ENCODE results near the gene XPO6. TPM values are rescaled to one million over a fixed set of nuclear protein-coding genes. Genes with fewer than 3 reads are reported as not detected.

The XPO6 gene
- total RNA-seq, 4 donors from 2014 or later, result 72.9 to 251 (median 86.4) TPM

DNA sequence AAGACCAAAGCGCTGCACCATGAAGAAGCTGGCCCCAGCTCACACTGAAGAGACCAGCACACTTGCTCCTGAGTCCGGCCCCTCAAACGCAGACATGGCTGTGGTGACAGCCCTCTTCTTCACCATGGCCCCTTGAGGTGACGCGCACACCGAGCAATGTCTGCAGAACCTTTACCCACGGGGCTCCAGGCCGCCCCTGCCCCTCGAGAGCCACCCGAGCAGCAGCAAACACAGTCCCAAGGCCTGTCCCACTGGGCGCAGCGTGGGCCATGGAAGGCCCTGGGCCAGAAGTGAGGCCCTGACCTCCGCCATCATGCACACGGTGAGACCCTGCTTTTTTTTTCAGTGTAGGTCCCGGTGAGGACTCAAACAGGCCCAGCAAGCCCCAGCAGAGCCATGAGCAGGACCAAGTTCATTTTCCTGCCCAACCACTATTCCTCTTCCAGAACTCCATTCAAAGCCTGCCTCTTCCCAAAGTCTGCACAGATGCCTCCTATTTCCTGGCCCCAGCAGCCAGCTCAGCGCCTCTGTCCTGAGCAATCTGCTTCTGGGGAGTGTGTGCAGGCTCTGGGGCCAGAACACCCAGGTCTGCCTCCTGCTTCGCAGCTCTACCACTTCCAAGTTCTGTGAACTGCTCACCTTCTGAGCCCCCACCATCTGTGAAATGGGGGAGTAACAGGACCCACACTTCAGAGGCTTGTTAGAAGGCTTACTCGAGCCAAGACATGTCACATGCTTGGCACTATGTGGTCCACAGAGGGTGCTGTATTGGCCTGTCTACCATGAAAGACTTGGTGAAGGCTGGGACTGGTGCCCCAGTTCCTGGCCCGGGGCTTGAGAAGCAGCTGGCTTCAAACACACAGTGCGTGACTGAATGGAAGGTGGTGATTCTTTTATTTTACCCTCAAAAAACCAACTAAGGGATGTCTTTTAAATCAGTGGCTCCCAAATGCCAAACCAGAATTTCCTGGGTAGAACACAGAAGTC lies 112.5 kb downstream of the XPO6 start:
- H3K27me3 ChIP-seq, result no peaks in the 10 kb centered on the region
- H3K4me3 ChIP-seq, result no peak overlapping the region
- TF ChIP-seq, protein P1, sequence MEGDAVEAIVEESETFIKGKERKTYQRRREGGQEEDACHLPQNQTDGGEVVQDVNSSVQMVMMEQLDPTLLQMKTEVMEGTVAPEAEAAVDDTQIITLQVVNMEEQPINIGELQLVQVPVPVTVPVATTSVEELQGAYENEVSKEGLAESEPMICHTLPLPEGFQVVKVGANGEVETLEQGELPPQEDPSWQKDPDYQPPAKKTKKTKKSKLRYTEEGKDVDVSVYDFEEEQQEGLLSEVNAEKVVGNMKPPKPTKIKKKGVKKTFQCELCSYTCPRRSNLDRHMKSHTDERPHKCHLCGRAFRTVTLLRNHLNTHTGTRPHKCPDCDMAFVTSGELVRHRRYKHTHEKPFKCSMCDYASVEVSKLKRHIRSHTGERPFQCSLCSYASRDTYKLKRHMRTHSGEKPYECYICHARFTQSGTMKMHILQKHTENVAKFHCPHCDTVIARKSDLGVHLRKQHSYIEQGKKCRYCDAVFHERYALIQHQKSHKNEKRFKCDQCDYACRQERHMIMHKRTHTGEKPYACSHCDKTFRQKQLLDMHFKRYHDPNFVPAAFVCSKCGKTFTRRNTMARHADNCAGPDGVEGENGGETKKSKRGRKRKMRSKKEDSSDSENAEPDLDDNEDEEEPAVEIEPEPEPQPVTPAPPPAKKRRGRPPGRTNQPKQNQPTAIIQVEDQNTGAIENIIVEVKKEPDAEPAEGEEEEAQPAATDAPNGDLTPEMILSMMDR (IDR thresholded peaks at IDR 0.05), result no peak
- no peak for TF ChIP-seq POLR2A (IDR thresholded peaks at IDR 0.05)
- H3K4me1 ChIP-seq, result no peaks in the 10 kb centered on the region
- no peak overlapping the region for H3K27ac ChIP-seq
- no peaks in the 10 kb centered on the region for H3K36me3 ChIP-seq
- no peaks in the 10 kb centered on the region for H3K9me3 ChIP-seq
- intact Hi-C loops (cut with DNase I; ENCODE audit: low total_unique reads), result no loop called here
- no peak for DNase-seq

DNA sequence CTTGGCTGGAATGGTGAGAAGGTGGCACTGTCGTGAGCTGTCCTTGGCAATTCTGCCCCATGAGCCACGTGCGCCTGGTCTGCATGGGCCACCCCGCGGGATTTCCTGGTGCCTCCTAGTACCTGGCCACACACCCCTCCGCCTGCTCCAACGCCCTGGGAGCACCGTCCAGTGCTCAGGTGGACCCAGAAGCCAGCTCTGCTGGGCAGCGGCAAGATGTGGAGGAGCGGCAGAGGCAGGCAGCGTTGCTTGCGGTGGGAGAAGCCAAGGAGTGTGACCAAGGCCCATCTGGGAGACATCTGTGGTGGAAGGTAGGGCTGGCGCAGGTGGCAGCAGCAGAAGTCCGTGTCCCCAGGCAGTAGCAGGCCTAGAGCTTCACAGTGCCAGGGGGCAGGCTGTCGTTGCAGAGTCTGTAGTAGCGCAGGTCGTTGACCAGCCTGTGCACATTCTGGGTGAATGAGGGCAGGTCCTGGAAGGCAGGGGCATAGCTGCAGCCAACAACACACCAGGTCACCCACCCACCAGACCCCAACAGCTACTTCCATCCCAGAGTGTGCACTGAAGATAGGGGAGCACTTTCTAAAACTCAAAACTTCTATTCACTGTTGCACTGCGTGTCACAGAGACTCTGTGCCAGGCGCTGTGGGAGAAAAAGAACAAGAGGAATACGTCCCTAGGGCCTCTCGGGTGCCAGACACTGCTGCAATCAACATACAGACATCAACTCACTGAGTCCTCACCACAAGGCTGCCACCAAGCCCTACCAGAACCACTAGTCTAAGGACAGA lies 113.4 kb downstream of the XPO6 start:
- Histone ChIP-seq H3K27me3 (no peaks in the 10 kb centered on the region), H3K9me3 (no peaks in the 10 kb centered on the region), H3K4me1 (no peaks in the 10 kb centered on the region), H3K27ac (no peak overlapping the region), H3K36me3 (no peaks in the 10 kb centered on the region), H3K4me3 (no peak overlapping the region)
- DNase-seq, result no peak
- TF ChIP-seq, protein P1 (IDR thresholded peaks at IDR 0.05), result no peak
- no peak for TF ChIP-seq POLR2A (IDR thresholded peaks at IDR 0.05)
- intact Hi-C loops (cut with DNase I; ENCODE audit: low total_unique reads), result no loop called here

DNA sequence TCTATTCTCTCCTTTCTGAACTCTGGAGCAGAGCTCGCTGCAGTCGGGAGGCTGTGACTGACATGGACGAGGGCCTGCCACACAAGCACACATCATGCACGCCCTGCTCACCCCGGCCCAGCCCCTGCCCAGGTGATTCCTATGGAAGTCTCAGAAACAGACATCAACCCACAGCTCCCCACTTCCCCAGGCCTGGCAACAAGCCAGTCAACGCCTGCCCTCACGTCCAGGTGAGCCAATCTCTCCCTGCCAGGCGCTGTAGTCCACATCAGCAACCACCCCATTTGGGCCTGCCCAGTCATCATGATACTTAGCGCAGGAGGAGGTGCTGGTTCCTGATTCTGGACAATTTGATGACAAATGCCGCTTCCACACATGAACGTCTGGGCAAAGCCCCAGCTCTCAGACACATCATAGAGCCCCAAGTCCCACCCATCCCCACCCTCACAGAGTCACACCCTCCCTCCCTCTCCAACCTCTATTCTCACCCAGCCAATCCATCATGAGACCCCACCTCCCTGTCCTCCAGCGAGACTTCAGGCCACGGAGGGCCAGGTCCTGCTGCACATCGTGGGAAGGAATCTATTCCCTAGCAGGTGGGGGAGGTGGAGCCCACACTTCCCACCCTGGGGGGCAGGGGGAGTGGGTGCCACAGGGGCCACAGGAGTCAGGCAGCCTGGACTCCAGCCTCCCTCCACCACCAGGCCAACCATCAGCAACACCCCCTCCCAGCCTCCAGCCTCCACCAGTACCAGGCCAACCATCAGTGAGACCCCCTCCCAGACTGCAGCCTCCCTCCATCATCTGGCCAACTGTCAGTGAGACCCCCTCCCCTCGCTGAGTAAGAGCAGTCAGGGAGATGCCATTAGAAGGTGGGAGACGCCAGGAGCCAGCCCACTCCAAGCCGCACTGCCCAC lies 114.5 kb downstream of the XPO6 start:
- H3K27ac ChIP-seq, result no peak overlapping the region
- TF ChIP-seq, protein P1 (IDR thresholded peaks at IDR 0.05), result no peak
- TF ChIP-seq POLR2A (IDR thresholded peaks at IDR 0.05), result no peak
- no peak for DNase-seq
- H3K36me3 ChIP-seq, result no peaks in the 10 kb centered on the region
- intact Hi-C loops (cut with DNase I; ENCODE audit: low total_unique reads), result no loop called here
- no peaks in the 10 kb centered on the region for H3K27me3 ChIP-seq
- H3K4me1 ChIP-seq, result no peaks in the 10 kb centered on the region
- H3K4me3 ChIP-seq, result no peak overlapping the region
- H3K9me3 ChIP-seq, result no peaks in the 10 kb centered on the region

DNA sequence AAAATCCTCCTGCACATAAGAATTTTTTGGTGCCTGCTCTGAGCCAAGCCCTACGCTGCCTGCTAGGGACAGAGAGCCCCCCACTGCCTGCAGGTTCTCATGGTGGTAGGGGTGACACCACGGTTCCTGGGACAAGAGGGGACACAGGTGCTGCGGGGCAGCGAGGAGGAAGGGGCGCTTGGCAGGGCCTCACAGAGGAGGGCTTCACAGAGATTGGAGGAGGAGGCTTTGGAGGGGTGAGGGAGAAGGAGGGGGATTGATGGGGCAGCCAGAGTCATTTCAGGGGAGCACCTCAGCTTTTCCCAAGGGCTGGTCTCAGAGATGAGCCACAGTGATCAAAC lies 118.4 kb downstream of the XPO6 start:
- no peaks in the 10 kb centered on the region for H3K27me3 ChIP-seq
- H3K4me1 ChIP-seq, result no peaks in the 10 kb centered on the region
- DNase-seq, result no peak
- intact Hi-C loops (cut with DNase I; ENCODE audit: low total_unique reads), result no loop called here
- no peak overlapping the region for H3K4me3 ChIP-seq
- no peaks in the 10 kb centered on the region for H3K36me3 ChIP-seq
- H3K27ac ChIP-seq, result no peak overlapping the region
- TF ChIP-seq POLR2A (IDR thresholded peaks at IDR 0.05), result no peak
- TF ChIP-seq, protein P1 (IDR thresholded peaks at IDR 0.05), result no peak
- H3K9me3 ChIP-seq, result no peaks in the 10 kb centered on the region
